BLaER1 treated with 17β-estradiol and CSF1 and Interleukin-3, amounts not matched to agents 10 nM and 100 nM (cell line): Measurements from ENCODE around the gene SIL1.

Experiments used
- H3K27ac ChIP-seq, 11 experiments: shearing (Covaris generic); formaldehyde crosslinking; 2 replicates each; pipeline ENCODE4 v1.8.1; 2022
- H3K27me3 ChIP-seq, 11 experiments: shearing (Covaris generic); formaldehyde crosslinking; 2 replicates each; pipeline ENCODE4 v1.8.1; 2022
- H3K36me3 ChIP-seq, 11 experiments: shearing (Covaris generic); formaldehyde crosslinking; 2 replicates each; pipeline ENCODE4 v1.8.1; 2022
- H3K4me1 ChIP-seq, 10 experiments: shearing (Covaris generic); formaldehyde crosslinking; 2 replicates each; pipeline ENCODE4 v1.8.1; 2022
- H3K4me2 ChIP-seq, 11 experiments: shearing (Covaris generic); formaldehyde crosslinking; 2 replicates each; pipeline ENCODE4 v1.8.1; 2022
- H3K4me3 ChIP-seq, 10 experiments: shearing (Covaris generic); formaldehyde crosslinking; 2 replicates each; pipeline ENCODE4 v1.8.1; 2022
- H3K9ac ChIP-seq, 11 experiments: shearing (Covaris generic); formaldehyde crosslinking; 2 replicates each; pipeline ENCODE4 v1.8.1; 2022
- H3K9me3 ChIP-seq, 11 experiments: shearing (Covaris generic); formaldehyde crosslinking; replicated peaks in 1 of 11; 2 replicates each; pipeline ENCODE4 v1.8.1; 2022
- H4K20me1 ChIP-seq, 11 experiments: shearing (Covaris generic); formaldehyde crosslinking; 2 replicates each; pipeline ENCODE4 v1.8.1; 2022
- Cebpa-rat ChIP-seq, 11 experiments: shearing (Covaris generic); IDR thresholded peaks; 2 replicates each; pipeline ENCODE4 v1.8.1; 2022

SIL1 gene

DNA sequence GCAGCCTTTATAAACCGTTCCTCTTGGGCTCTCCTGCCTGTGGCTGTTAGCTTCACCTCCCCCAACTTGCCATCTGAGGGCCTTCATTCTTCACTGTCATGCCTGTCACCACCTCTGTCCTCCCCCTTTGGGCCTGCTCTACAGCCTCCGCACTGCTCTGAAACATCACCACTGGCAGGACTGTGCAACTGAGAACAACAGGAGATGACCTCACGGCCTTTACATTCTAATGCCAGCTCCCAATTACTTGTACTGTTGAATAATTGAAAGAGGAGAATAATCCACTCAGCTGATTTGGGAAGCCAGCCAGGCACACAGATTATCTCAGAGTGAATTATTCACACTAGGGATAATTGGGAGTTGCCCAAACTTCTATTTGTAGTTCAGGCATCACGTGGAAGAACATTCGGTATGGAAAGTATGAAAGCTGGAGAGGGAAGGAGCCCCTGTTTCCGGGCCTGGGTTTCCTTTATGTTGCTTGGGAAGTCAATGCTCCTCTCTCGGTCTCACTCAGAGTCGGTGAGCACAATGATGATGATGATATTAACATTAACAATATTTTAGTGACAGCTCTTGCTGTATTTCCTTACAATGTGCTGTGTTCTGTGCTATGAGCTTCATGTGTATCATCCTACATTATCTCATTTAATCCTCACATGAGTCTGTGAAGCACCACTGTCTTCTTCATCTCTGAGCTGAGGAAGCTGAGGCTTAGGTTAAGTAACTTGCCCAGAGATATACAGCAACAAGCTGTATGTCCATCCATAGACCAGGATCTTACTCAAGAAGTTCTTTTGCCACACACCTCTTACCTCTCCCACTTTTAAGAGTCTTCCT is 223.7 kb downstream of the SIL1 start:
- Histone ChIP-seq H3K27me3 (no peaks in the 10 kb centered on the region), H3K4me2 (no peak overlapping the region), H3K9ac (no peak overlapping the region), H3K36me3 (peaks cover 0 to 16% (median 0%) of the 10 kb centered on the region in 11 experiments; a peak in 3 of 22 replicates), H3K9me3 (peaks cover 0 to 7% (median 0%) of the 10 kb centered on the region in 11 experiments; a peak in 1 of 22 replicates), H3K4me1 (peaks cover 0 to 18% (median 10%) of the 10 kb centered on the region in 10 experiments; a peak in 13 of 20 replicates), H4K20me1 (no peaks in the 10 kb centered on the region; a peak in 1 of 22 replicates), H3K27ac (no peak overlapping the region), H3K4me3 (no peak overlapping the region)
- TF ChIP-seq Cebpa-rat (IDR thresholded peaks at IDR 0.05), result no peak

DNA sequence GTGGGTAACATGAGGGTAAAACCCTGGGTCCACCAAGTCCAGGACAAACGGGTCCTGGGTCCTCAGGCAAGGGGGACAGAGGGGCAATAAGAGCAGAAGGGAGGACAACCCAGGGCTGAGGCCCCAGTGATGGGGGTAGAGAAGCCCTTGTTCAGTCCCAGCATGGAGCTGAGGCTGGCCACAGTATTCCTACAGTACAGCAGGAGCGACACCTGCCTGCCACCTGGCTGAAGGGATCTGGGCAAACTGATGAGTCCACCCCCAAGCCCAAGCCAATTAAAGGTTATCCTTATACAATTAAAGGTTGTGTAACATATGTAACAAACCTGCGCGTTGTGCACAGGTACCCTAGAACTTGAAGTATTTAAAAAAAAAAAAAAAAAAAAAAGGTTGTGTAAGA is 225.3 kb downstream of the SIL1 start:
- H3K4me1 ChIP-seq, result peaks cover 9 to 27% (median 19%) of the 10 kb centered on the region in 10 experiments
- peaks cover 0 to 16% (median 0%) of the 10 kb centered on the region in 11 experiments; a peak in 3 of 22 replicates for H3K36me3 ChIP-seq
- H3K4me3 ChIP-seq, result no peak overlapping the region
- no peak overlapping the region for H3K4me2 ChIP-seq
- H3K27me3 ChIP-seq, result no peaks in the 10 kb centered on the region
- H3K27ac ChIP-seq, result no peak overlapping the region
- no peak overlapping the region for H3K9ac ChIP-seq
- no peak for TF ChIP-seq Cebpa-rat (IDR thresholded peaks at IDR 0.05)
- peaks cover 0 to 8% (median 0%) of the 10 kb centered on the region in 11 experiments; a peak in 4 of 22 replicates for H4K20me1 ChIP-seq
- H3K9me3 ChIP-seq, result peaks cover 0 to 7% (median 0%) of the 10 kb centered on the region in 11 experiments; a peak in 1 of 22 replicates

DNA sequence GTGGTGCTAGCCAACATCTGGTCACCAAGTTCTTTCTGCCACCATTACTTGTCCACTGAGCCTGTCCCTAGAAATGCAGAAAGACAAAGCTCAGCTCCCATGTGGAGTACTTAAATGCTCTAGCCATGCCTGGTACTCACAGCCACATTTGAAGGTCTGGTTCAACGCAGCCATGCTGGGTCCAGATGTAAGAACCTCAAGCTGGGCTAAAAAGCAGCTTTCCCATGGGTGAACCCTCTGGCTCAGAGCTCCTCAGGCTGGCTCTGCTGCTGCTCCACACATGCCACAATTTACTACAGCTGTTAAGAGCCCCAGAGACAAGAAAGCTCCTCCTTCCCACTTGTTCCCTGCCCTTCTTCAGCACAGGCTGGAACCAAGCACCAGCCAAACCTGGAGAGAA is 225.9 kb downstream of the SIL1 start:
- Histone ChIP-seq H4K20me1 (peaks cover 0 to 10% (median 0%) of the 10 kb centered on the region in 11 experiments; a peak in 4 of 22 replicates), H3K9me3 (peaks cover 0 to 7% (median 0%) of the 10 kb centered on the region in 11 experiments; a peak in 1 of 22 replicates), H3K4me2 (no peak overlapping the region), H3K4me1 (peaks cover 10 to 29% (median 22%) of the 10 kb centered on the region in 10 experiments), H3K27me3 (no peaks in the 10 kb centered on the region), H3K9ac (no peak overlapping the region), H3K36me3 (peaks cover 0 to 16% (median 0%) of the 10 kb centered on the region in 11 experiments; a peak in 3 of 22 replicates), H3K27ac (no peak overlapping the region), H3K4me3 (no peak overlapping the region)
- TF ChIP-seq Cebpa-rat (IDR thresholded peaks at IDR 0.05), result no peak

DNA sequence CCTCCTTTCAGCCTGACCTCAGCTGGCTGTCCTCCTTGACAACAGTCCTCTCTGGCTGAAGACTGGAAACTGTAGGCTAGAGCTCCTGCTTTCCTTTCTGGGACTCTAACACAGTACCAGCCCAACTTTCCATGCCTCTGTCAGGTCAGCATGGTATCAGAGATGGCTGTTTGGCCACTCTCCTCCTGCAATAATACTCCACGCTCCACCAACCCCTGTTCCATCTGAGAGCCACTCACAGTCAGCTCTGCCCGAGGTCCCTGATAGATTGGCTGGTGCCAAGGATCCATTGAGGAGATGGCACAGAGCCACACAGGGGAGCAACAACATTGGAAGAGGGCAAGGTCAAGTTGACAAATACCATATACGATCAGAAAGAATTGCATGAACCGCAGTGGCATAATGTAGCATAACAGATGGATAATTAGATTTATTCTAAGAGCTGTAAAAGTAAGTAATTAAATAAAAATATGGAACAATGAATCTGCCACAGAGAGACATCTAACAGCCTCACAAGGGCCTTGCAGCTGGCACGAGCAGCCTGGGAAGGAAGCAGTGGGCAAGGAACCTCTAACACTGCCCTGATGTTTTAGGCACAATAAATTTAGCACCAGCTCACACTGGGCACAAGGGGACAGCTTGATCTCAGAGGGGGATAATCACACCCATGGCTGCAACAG is 228.7 kb downstream of the SIL1 start:
- H4K20me1 ChIP-seq, result peaks cover 0 to 10% (median 0%) of the 10 kb centered on the region in 11 experiments; a peak in 4 of 22 replicates
- peaks cover 0 to 16% (median 0%) of the 10 kb centered on the region in 11 experiments; a peak in 3 of 22 replicates for H3K36me3 ChIP-seq
- no peak overlapping the region for H3K4me3 ChIP-seq
- peaks cover 0 to 27% (median 22%) of the 10 kb centered on the region in 10 experiments; a peak in 16 of 20 replicates for H3K4me1 ChIP-seq
- no peak for TF ChIP-seq Cebpa-rat (IDR thresholded peaks at IDR 0.05)
- H3K27ac ChIP-seq, result no peak overlapping the region
- no peaks in the 10 kb centered on the region for H3K27me3 ChIP-seq
- H3K4me2 ChIP-seq, result no peak overlapping the region
- no peak overlapping the region for H3K9ac ChIP-seq
- peaks cover 0 to 7% (median 0%) of the 10 kb centered on the region in 11 experiments; a peak in 1 of 22 replicates for H3K9me3 ChIP-seq

DNA sequence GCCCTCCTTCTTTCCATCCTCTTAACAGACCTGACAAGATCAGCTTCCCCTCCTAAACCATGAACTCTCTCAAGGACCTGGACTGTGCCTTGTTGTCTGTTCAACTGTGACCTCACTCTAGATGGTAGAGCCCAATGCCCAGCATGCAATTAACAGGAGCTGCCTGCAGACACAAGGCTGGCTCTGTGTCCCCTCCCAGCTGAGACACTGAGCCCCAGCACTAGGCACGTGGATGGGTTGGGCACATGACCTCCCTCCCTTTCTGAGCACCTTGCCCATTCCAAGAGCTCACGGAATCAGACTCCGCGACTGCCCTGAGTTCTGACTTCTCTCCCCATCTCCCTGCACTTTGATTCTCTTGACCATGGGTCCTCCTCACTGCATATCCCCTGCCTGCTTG is 229.6 kb downstream of the SIL1 start:
- Histone ChIP-seq H3K27me3 (no peaks in the 10 kb centered on the region), H3K27ac (no peak overlapping the region), H3K9ac (no peak overlapping the region), H3K4me3 (no peak overlapping the region), H3K9me3 (peaks cover 0 to 7% (median 0%) of the 10 kb centered on the region in 11 experiments; a peak in 1 of 22 replicates), H3K4me1 (peaks cover 0 to 27% (median 22%) of the 10 kb centered on the region in 10 experiments; a peak in 16 of 20 replicates), H3K4me2 (peak overlapping the region in 9 of 11 experiments; percentile 3 to 66 (median 53); a peak in 15 of 22 replicates), H4K20me1 (peaks cover 0 to 10% (median 0%) of the 10 kb centered on the region in 11 experiments; a peak in 4 of 22 replicates), H3K36me3 (peaks cover 0 to 21% (median 0%) of the 10 kb centered on the region in 11 experiments; a peak in 3 of 22 replicates)
- no peak for TF ChIP-seq Cebpa-rat (IDR thresholded peaks at IDR 0.05)

DNA sequence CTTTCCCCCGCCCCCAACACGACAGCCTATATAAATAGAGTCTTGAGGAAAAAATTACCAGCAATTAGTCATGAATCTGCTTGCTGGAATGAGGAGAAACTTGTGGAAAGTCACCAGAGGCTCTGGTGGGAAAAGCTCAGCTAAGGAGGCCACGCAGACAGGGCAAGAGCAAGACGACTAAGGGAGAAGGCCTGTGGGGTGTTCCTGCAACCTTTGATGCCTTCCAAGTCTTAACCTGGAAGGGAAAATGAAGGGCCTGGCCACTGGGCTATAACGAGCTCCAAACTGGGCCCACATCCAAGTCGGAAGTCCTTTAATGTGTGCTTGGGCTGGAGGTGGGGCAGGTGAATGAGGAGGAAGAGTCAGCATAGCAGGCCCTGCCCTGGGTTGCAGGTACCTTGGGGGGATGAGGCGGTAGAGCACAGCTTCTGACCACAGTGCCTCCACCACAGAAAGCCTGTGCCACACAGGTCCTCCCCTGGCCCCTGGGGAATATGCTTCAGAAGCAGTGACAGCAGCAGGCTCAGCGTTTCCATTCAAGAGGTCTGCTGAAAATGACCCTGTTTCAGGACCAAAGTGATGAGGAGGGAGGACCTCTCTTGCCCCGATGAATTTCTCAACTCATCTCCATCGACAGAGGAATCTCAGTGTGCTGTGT is 230.2 kb downstream of the SIL1 start:
- no peak overlapping the region for H3K9ac ChIP-seq
- no peak overlapping the region for H3K27ac ChIP-seq
- H3K9me3 ChIP-seq, result peaks cover 0 to 7% (median 0%) of the 10 kb centered on the region in 11 experiments; a peak in 1 of 22 replicates
- H3K36me3 ChIP-seq, result peaks cover 0 to 22% (median 0%) of the 10 kb centered on the region in 11 experiments; a peak in 3 of 22 replicates
- no peak overlapping the region for H3K4me3 ChIP-seq
- H3K4me2 ChIP-seq, result peak overlapping the region in 9 of 11 experiments; percentile 3 to 66 (median 53); a peak in 15 of 22 replicates
- no peak for TF ChIP-seq Cebpa-rat (IDR thresholded peaks at IDR 0.05)
- peaks cover 0 to 10% (median 0%) of the 10 kb centered on the region in 11 experiments; a peak in 3 of 22 replicates for H4K20me1 ChIP-seq
- no peaks in the 10 kb centered on the region for H3K27me3 ChIP-seq
- peaks cover 0 to 27% (median 22%) of the 10 kb centered on the region in 10 experiments; a peak in 17 of 20 replicates for H3K4me1 ChIP-seq

DNA sequence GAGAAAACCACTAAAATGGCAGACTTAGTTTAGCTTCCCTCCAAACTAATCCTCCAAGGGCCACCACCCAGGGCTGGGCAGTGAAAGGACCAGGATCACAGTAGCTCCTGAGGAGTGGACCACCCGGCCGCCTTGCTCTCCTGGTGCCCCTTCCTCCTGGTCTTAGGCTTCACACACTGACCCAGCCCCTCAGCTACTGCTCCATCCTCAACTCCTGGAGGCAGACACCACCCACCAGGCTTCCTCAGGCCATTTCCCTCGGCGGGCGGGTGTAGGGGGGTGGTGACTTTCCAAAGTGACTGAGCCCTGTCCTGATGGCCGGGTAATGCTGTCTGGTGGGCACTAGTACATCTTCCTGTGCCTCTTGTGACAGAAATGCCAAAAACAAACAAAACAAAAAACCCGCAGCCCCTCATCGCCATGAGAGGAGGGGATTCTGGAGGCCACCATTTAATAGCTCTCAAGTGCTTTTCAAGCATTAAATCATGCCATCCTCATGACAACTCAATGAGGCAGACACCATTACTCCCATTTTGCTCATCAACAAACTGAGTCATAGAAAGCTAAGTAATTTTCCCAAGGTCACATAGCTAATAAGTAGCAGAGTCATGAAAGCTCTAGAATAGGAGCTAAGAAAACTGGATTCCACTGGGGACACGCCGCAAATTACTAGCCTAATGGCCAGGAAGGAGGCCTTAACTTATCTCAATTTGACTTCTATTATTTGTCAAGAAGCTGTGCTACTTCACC is 231.8 kb downstream of the SIL1 start:
- Histone ChIP-seq H3K36me3 (peaks cover 0 to 15% (median 0%) of the 10 kb centered on the region in 11 experiments; a peak in 2 of 22 replicates), H3K27ac (no peak overlapping the region), H3K4me2 (peak overlapping the region in 8 of 11 experiments; percentile 15 to 59 (median 40); a peak in 10 of 22 replicates), H4K20me1 (peaks cover 0 to 10% (median 0%) of the 10 kb centered on the region in 11 experiments; a peak in 3 of 22 replicates), H3K27me3 (no peaks in the 10 kb centered on the region), H3K4me3 (no peak overlapping the region), H3K9me3 (peaks cover 0 to 7% (median 0%) of the 10 kb centered on the region in 11 experiments; a peak in 1 of 22 replicates), H3K4me1 (peaks cover 9 to 27% (median 22%) of the 10 kb centered on the region in 10 experiments), H3K9ac (no peak overlapping the region)
- no peak for TF ChIP-seq Cebpa-rat (IDR thresholded peaks at IDR 0.05)
